Keratinocyte (primary cell): ENCODE results near the gene LRGUK.

Experiments
- EZH2 ChIP-seq: IDR thresholded peaks from one replicate; pipeline ENCODE4 v1.6.1; 2012; ENCODE audit warnings: inconsistent platforms, mild to moderate bottlenecking, low read length, moderate library complexity
- TF ChIP-seq, protein P1 (sequence below), 3 experiments: IDR thresholded peaks in 1 of 3; conservative IDR thresholded peaks in 1 of 3; optimal IDR thresholded peaks in 1 of 3; 2 replicates in 2 of 3; 3 replicates in 1 of 3; pipeline versions ENCODE3 to v1.5.1; 2011; ENCODE audit warnings: low read length in 3 of 3, mild to moderate bottlenecking in 3 of 3, moderate library complexity in 2 of 3, control low read depth in 1 of 3, inconsistent platforms in 1 of 3; ENCODE audit not compliant: insufficient read depth in 2 of 3; ENCODE audit errors: extremely low read depth in 1 of 3

DNA sequence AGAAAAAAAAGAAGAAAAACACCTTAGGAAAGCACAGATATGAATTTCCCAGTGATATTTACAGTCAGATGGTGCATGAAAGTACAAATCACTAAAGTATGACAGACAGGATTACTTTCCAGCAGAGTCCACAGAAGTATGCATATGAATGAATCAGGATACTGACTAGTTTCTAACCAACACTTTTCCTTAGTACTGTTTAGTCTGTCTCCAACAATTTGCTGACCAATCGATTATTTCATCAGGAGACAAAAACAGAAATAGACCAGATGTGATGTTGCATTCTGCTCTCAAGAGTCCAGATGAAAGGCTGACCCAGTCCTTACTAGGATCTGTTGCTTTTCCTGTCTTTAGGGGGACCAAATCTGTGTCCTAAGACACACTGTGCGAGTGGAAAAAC, 175.0 kb downstream of the LRGUK start:
- TF ChIP-seq, protein P1, sequence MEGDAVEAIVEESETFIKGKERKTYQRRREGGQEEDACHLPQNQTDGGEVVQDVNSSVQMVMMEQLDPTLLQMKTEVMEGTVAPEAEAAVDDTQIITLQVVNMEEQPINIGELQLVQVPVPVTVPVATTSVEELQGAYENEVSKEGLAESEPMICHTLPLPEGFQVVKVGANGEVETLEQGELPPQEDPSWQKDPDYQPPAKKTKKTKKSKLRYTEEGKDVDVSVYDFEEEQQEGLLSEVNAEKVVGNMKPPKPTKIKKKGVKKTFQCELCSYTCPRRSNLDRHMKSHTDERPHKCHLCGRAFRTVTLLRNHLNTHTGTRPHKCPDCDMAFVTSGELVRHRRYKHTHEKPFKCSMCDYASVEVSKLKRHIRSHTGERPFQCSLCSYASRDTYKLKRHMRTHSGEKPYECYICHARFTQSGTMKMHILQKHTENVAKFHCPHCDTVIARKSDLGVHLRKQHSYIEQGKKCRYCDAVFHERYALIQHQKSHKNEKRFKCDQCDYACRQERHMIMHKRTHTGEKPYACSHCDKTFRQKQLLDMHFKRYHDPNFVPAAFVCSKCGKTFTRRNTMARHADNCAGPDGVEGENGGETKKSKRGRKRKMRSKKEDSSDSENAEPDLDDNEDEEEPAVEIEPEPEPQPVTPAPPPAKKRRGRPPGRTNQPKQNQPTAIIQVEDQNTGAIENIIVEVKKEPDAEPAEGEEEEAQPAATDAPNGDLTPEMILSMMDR (optimal IDR thresholded peaks at IDR 0.05 in 1 of 3, IDR thresholded peaks at IDR 0.05 in 1 of 3, conservative IDR thresholded peaks at IDR 0.05 in 1 of 3; ENCODE audit: extremely low read depth in 1 of 3, insufficient read depth in 2 of 3, low read length in 3 of 3), result no peak
- no peak for TF ChIP-seq EZH2
